MM.1S (cell line): ENCODE measurements around the gene PRLH.

Experiments
- EZH2 ChIP-seq: fragments of 300-600 bp; sonication (generic); optimal IDR thresholded peaks from 2 replicates; pipeline ENCODE3; 2017; ENCODE audit warnings: low read depth, mild to moderate bottlenecking, antibody characterized with exemption, low read length, mixed read lengths
- TF ChIP-seq, protein P1 (sequence below): fragments of 300-600 bp; sonication (generic); IDR thresholded peaks from 2 replicates; pipeline ENCODE4 v1.5.1; 2016; ENCODE audit warnings: antibody characterized with exemption, low read length, mixed read lengths

DNA sequence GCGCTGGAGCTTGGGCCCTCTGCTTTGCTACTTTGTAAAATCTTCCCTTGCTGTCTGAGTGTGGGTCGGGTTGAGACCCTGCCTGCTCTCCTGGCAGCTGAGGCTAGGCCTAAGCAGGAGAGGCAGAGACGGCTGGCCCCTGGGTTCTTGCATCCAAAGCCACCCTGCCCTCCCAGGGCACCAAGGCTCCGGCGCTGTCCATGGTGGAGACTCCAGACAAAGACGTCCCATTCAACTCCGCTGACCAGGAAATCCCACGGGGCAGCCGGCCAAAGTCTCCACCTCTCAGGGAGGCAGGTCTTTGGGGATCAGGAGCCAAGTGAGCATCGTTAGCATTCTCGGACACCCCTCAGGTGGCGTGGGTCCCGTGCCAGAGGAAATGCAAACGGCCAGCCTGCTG, 2.6 kb upstream of the PRLH start:
- TF ChIP-seq, protein P1, sequence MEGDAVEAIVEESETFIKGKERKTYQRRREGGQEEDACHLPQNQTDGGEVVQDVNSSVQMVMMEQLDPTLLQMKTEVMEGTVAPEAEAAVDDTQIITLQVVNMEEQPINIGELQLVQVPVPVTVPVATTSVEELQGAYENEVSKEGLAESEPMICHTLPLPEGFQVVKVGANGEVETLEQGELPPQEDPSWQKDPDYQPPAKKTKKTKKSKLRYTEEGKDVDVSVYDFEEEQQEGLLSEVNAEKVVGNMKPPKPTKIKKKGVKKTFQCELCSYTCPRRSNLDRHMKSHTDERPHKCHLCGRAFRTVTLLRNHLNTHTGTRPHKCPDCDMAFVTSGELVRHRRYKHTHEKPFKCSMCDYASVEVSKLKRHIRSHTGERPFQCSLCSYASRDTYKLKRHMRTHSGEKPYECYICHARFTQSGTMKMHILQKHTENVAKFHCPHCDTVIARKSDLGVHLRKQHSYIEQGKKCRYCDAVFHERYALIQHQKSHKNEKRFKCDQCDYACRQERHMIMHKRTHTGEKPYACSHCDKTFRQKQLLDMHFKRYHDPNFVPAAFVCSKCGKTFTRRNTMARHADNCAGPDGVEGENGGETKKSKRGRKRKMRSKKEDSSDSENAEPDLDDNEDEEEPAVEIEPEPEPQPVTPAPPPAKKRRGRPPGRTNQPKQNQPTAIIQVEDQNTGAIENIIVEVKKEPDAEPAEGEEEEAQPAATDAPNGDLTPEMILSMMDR: no peak
- TF ChIP-seq EZH2: no peak
